Medulla oblongata (tissue), 1 donor: ENCODE data around the gene AUTS2.

Experiments used
- DNase-seq: peaks from one replicate; pipeline ENCODE4 v3.0.0-alpha.2; 2015; ENCODE audit errors: extremely low spot score

AUTS2 gene

GRCh38 chr7:70301673-70302185 lies 703.5 kb downstream of the AUTS2 start:
- DNase-seq = no peak

DNA sequence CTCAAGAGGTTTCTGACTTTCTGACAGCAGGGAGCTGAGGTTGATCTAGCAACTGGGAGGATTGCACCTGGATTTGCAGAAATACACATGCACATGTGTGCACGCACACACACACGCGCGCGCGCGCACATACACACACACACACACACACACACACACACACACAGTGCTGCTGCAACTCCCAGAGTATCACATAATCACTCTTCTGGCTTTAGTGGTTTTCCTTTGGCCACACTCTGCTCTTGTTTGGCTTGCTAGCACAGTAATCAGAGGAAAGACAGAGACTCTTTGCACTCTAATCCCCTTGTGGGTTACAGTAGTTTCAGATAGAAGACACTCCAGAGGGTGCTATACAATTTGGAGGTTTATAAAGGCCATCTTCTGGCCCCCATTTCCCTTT lies 705.0 kb downstream of the AUTS2 start:
- no peak for DNase-seq

DNA sequence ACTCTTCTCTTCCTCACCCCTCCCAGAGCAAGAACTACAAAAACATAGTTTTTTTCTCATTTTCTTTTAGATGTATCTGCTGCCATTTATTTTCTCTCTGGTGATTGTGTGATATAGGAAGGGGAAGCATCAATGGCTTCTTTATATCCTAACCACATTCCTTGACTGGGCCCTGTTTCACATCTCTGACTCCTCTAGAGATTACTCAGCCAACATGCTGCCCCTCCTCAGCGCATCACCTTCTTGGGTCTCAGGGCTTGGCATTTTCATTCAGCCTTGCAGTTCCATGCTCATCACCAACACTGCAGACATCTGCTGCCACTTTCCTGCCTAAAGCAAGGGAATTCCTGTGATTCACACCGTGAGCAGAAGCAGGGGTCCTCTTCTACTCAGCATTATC lies 705.5 kb downstream of the AUTS2 start:
- DNase-seq = no peak

GRCh38 chr7:70306173-70306572 lies 707.9 kb downstream of the AUTS2 start:
- DNase-seq = no peak

- no peak for DNase-seq
These were observed 709.4 kb downstream of the AUTS2 start for GRCh38 chr7:70307544-70308106.

DNA sequence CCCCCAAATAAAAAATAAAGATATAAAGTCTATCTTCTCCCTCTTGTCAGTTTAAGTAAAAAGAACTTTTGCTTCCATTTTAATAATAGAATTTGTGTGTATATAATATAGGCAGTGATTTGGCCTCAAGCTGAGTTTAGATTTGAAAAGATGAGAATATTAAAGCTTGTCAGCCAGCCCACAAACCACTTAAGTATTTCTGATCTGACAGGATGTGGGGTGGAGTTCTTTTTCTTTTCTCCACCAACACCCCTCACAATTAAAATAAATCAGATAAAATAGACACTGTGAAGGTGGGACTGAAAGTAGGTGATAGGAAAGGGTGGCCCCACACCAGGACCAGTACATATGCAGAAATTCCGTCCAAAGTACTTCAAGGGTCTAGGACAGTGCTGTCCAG lies 714.1 kb downstream of the AUTS2 start:
- no peak for DNase-seq

GRCh38 chr7:70313271-70313670 lies 715.0 kb downstream of the AUTS2 start:
- no peak for DNase-seq

DNA sequence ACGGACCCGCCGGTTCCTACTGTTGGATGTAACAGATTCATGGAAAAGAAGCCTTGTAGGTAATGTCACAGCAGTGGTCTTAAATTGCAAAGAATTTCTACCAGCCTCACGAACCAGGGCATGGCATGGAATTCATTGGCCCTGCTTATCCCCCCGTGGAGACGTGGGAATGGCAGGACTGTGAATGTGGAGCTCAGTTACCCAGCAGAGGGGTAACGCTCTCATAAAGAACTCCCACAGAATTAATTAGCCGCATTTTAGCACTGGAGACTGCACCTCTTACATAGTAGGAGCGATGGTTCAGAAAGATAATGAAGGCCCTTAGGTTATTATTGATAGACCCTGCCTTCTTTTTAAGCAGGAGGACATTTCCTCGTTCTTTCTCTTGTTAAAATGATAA lies 715.4 kb downstream of the AUTS2 start:
- DNase-seq = no peak

- no peak for DNase-seq
These were observed 715.9 kb downstream of the AUTS2 start for GRCh38 chr7:70314221-70314620.

DNA sequence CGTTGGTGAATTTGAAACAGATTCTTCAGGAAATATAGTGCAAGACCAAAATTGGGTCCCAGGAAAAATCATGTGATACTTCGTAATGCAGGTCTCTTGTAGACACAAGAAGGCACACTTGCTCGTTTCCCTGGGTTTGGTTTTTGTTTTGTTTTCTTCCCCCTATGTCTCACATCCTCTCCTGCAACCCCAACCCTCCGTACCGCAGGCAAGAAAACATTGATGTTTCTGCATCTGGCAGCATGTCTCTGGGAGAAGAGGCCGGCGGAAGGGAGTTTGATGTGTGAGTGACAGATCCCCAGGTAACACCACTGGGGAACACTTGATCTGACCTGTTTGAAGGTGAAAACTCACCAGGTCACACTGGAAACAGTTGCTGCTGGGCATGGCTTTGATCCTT lies 718.5 kb downstream of the AUTS2 start:
- no peak for DNase-seq

DNA sequence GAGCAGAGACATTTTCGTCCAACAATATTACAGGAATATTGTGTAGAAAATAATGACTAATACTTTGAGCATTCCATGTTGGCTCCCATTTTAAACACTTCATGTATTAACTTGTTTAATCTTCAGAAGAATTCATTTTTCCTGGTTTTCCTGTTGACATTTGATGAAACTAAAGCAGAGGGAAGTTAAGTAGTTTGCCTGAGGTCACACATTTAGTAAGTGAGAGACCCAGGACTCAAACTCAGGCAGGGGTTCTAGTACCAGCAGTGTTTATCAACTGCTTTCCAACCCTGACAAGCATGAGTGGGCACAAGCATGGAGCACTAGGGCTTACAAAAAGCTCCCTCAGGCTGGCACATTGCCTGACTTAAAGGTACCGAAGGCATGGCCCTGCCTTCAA lies 719.1 kb downstream of the AUTS2 start:
- no peak for DNase-seq

DNA sequence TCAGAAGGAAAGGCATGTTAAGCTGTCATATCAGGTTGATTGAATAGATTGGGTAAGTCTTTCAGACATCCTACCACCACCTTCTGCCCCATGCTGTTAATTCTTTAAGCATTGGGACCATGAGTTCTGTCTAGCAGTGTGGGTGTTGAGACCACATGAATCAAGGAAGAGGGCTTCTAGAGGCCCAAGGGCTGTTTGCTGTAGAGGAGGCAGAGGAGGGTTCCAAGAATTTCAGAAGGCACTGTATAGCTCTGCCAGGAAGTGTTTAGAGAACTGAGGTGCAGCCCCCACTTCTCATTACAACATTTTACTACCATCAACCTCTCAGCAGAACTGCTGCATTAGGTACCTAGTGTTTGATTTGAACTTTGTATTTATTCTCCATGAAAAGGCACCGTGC lies 720.2 kb downstream of the AUTS2 start:
- no peak for DNase-seq

GRCh38 chr7:70319057-70319456 lies 720.8 kb downstream of the AUTS2 start:
- DNase-seq = no peak

GRCh38 chr7:70321016-70321590 lies 722.8 kb downstream of the AUTS2 start:
- no peak for DNase-seq

DNA sequence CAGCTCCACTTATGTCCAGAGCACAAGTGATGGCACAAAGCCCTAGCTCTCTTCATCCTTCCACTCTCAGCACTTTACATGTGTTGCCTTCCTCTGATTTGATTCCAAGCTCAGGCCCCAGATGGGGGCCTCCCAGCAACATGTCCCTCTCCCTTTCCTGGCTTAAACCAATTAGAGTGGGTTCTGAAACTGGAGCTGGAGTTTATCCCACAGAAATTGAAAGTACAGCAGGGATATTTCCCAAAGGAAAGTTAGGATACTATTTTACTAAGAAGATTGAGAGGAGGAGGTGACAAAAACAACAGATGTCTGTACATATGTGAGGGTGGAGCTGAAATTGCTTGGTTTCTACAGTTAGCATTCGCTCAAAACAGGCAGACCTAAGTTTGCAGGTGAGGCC lies 724.6 kb downstream of the AUTS2 start:
- DNase-seq = no peak

DNA sequence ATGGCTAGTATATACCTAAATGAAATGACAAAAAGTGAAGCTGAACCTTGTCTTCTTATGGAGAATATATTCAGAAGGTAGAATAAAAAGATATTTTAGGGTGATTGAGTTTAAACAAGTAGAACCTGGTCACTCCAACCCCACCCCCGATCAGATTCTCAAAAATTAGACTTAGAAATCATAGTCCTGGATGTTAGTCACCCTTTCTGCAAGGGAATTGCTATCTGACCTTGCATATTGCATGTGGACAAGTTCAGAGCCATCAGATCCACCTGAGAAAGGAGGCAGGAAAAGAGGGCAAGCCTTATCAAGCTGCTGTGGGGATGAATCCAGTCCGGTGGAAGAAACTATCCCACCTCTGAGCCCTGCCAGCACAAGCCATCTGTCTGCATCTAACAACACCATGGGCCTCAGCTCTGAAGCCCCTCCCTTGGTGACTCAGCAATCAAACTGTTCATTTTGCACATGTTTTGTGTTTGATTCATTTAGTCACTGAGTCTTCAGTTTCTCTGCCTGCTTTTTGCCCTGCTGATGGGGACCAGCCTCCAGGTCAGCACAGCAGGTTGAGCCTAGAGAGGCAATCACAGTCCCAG lies 727.3 kb downstream of the AUTS2 start:
- DNase-seq = no peak

GRCh38 chr7:70334295-70334694 lies 736.0 kb downstream of the AUTS2 start:
- no peak for DNase-seq

GRCh38 chr7:70334871-70335270 lies 736.6 kb downstream of the AUTS2 start:
- DNase-seq = no peak

DNA sequence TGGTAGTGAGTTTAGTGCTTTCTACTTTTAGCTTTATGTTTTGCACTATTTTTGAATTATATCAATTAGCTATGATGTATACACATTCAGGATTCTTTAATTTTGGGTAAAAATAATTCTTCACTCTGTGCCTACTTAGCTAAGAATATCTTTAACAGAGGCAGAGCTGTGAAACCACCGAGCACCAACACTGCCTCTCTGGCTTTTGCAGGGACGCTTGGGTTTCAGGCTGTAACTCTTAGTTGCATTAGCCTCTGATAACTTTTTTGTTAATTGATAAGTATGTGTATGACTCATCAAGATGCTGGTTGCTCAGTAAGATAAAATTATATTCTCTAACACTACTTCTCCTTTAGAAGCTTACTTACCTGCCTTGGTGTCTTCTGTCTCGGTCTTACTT lies 738.3 kb downstream of the AUTS2 start:
- no peak for DNase-seq

- no peak for DNase-seq
These were observed 739.7 kb downstream of the AUTS2 start for GRCh38 chr7:70338015-70338414.

DNA sequence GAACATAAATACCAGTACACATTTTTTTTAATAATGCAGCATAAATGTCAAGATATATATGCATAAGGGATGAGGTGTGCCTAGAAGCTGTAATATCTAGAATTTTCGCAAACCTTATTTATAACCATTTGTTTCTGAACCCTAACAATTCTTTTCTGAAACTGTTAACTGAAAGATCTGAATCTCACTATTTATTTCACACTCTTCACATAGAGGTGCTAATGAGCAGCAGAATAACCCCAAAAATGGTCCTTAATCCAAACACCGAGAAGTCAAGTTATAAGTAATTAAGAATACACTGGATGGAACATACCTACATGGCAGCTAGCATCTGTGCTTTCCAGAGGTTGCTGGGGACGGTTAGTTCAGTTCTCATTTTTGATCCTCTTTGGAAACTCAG lies 742.0 kb downstream of the AUTS2 start:
- no peak for DNase-seq

- no peak for DNase-seq
These were observed 743.2 kb downstream of the AUTS2 start for GRCh38 chr7:70341446-70341845.

- no peak for DNase-seq
These were observed 745.2 kb downstream of the AUTS2 start for GRCh38 chr7:70343519-70343918.

DNA sequence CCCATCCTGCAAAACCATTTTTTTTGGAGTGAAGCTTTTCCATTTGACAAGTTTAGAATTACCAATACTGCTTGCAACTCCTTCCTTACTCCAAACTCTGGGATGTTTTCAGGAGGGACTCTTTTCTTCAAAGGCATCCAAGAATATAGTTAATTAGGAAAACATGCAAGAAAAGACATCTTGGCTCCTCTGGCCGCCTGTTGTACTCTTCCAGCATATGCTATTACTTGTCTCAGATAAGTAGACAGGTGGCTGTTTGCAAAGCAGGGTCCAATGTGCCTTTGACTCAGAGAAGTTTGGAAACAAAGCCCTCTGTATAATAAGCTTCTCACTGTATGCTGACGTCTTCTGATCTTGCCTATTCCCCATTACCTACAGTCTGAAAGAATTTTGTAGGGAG lies 746.5 kb downstream of the AUTS2 start:
- DNase-seq = no peak
